ENCODE data around the gene SKOR1. TPM values are rescaled to one million over a fixed set of nuclear protein-coding genes. Genes with fewer than 3 reads are reported as not detected.

Gene SKOR1
- total RNA-seq, 3 donors from 2014 or later (not counting 1 experiment from before 2014, with no cell fraction given) = 2.0 to 2.9 (median 2.1) TPM

DNA sequence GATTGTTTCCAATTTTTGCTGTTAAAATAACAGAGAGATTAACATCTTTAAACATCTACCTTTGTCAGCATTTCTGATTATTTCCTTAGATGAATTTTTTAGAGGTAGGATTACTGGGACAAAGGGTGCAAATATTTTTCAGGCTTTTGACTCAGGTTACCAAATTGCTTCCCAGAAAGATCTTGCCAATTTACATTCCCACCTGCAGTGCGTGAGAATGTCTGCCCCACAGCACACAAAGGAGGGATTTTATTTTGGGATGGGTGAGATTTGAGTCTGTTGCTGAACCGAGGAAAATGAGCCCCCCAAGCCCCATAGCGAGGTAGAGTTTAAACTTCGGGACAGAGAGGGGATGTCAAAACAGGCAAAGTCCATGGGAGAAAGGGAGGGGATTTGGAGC lies 40.5 kb downstream of the SKOR1 start:
- Mint-ChIP-seq H3K4me3 (no peak overlapping the region), H3K9me3 (no peaks in the 10 kb centered on the region), H3K4me1 (peaks cover 5 to 6% of the 10 kb centered on the region in 2 donors), H3K27ac (no peak overlapping the region), H3K36me3 (no peaks in the 10 kb centered on the region), H3K27me3 (ENCODE audit: low read depth in 2 of 2) (peaks cover 23 to 32% of the 10 kb centered on the region in 2 donors)
- H3K27me3 ChIP-seq (ENCODE audit: control insufficient read depth, insufficient read depth, low read length) = peaks cover 4% of the 10 kb centered on the region
- no peaks in the 10 kb centered on the region for H3K9me3 ChIP-seq (ENCODE audit: control insufficient read depth, insufficient read depth, low read length)
- WGBS (ENCODE audit: insufficient coverage) = 95% methylated on average over 4 of the region's 4 CpGs
- H3K27ac ChIP-seq (ENCODE audit: low read length) = no peak overlapping the region
- no peak for ATAC-seq
- intact Hi-C loops (cut with micrococcal nuclease) = no loop called here
- no peak overlapping the region for H3K4me3 ChIP-seq (ENCODE audit: low read length)
- TF ChIP-seq, protein P1, sequence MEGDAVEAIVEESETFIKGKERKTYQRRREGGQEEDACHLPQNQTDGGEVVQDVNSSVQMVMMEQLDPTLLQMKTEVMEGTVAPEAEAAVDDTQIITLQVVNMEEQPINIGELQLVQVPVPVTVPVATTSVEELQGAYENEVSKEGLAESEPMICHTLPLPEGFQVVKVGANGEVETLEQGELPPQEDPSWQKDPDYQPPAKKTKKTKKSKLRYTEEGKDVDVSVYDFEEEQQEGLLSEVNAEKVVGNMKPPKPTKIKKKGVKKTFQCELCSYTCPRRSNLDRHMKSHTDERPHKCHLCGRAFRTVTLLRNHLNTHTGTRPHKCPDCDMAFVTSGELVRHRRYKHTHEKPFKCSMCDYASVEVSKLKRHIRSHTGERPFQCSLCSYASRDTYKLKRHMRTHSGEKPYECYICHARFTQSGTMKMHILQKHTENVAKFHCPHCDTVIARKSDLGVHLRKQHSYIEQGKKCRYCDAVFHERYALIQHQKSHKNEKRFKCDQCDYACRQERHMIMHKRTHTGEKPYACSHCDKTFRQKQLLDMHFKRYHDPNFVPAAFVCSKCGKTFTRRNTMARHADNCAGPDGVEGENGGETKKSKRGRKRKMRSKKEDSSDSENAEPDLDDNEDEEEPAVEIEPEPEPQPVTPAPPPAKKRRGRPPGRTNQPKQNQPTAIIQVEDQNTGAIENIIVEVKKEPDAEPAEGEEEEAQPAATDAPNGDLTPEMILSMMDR (IDR thresholded peaks at IDR 0.05) = no peak
- no peak for DNase-seq
- no peaks in the 10 kb centered on the region for H3K36me3 ChIP-seq (ENCODE audit: control insufficient read depth, insufficient read depth, low read length)
- H3K4me1 ChIP-seq (ENCODE audit: control insufficient read depth, insufficient read depth, low read length) = peaks cover 13% of the 10 kb centered on the region

DNA sequence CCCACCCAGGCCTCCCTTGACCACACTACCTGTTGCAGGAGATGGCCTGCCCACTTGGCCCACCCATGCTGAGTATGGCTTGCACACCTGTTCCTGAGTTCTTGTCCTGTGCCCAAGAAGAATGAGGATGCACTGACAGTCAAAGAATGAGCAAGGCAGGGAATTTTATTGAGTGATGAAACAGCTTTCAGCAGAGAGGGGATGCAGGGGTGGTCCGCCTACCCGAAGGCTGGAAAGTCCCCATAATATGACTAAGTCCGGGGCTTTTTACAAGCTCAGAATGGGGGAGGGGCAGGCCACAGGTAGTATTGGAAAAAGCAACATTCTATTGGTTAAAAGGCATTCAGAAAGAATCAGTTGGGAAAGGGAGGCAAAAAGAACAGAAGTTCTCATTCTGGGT lies 44.4 kb downstream of the SKOR1 start:
- TF ChIP-seq, protein P1 (IDR thresholded peaks at IDR 0.05) = no peak
- DNase-seq (no peak), ATAC-seq (no peak)
- intact Hi-C loops (cut with micrococcal nuclease) = no loop called here
- no peak overlapping the region for H3K4me3 ChIP-seq (ENCODE audit: low read length)
- H3K27ac ChIP-seq (ENCODE audit: low read length) = no peak overlapping the region
- no peaks in the 10 kb centered on the region for H3K4me1 ChIP-seq (ENCODE audit: control insufficient read depth, insufficient read depth, low read length)
- peaks cover 4% of the 10 kb centered on the region for H3K27me3 ChIP-seq (ENCODE audit: control insufficient read depth, insufficient read depth, low read length)
- Mint-ChIP-seq H3K27me3 (ENCODE audit: low read depth in 2 of 2) (peaks cover 14 to 39% of the 10 kb centered on the region in 2 donors), H3K9me3 (peaks cover 0 to 3% of the 10 kb centered on the region in 2 donors), H3K36me3 (peaks cover 7% of the 10 kb centered on the region), H3K4me1 (no peaks in the 10 kb centered on the region), H3K27ac (no peak overlapping the region), H3K4me3 (no peak overlapping the region)
- peaks cover 4% of the 10 kb centered on the region for H3K9me3 ChIP-seq (ENCODE audit: control insufficient read depth, insufficient read depth, low read length)
- WGBS (ENCODE audit: insufficient coverage) = 73% methylated on average over 3 of the region's 3 CpGs
- no peaks in the 10 kb centered on the region for H3K36me3 ChIP-seq (ENCODE audit: control insufficient read depth, insufficient read depth, low read length)

DNA sequence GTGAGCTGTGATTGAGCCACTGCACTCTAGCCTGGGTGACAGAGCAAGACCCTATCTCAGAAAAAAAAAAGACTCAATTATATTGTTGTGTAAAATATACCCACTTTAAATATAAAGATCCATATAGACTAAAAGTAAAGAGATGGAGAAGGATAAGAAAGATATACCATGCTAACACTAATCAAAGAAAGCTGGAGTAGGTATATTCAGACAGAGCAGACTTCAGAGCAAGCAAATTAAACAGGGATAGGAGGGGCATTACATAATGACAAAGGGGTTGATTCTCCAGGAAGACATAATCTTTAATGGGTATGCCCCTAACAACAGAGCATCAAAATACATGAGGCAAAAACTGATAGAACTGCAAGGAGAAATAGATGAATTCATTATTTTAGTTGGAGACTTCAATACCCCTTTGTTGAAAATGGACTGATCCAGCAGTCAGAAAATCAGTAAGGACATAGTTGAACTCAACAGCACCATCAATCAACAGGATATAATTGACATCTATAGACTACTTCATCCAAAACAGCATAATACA lies 45.6 kb downstream of the SKOR1 start:
- H3K27me3 ChIP-seq (ENCODE audit: control insufficient read depth, insufficient read depth, low read length) = peaks cover 4% of the 10 kb centered on the region
- no peak overlapping the region for H3K27ac ChIP-seq (ENCODE audit: low read length)
- H3K4me1 ChIP-seq (ENCODE audit: control insufficient read depth, insufficient read depth, low read length) = no peaks in the 10 kb centered on the region
- intact Hi-C loops (cut with micrococcal nuclease) = no loop called here
- ATAC-seq (no peak), DNase-seq (no peak)
- no peak overlapping the region for H3K27ac Mint-ChIP-seq
- H3K27me3 Mint-ChIP-seq (ENCODE audit: low read depth in 2 of 2) = peaks cover 11 to 37% of the 10 kb centered on the region in 2 donors
- no peaks in the 10 kb centered on the region for H3K4me1 Mint-ChIP-seq
- H3K36me3 ChIP-seq (ENCODE audit: control insufficient read depth, insufficient read depth, low read length) = no peaks in the 10 kb centered on the region
- peaks cover 4% of the 10 kb centered on the region for H3K9me3 ChIP-seq (ENCODE audit: control insufficient read depth, insufficient read depth, low read length)
- peaks cover 7% of the 10 kb centered on the region for H3K36me3 Mint-ChIP-seq
- TF ChIP-seq, protein P1 (IDR thresholded peaks at IDR 0.05) = no peak
- peaks cover 0 to 3% of the 10 kb centered on the region in 2 donors for H3K9me3 Mint-ChIP-seq
- H3K4me3 Mint-ChIP-seq = no peak overlapping the region
- H3K4me3 ChIP-seq (ENCODE audit: low read length) = no peak overlapping the region

DNA sequence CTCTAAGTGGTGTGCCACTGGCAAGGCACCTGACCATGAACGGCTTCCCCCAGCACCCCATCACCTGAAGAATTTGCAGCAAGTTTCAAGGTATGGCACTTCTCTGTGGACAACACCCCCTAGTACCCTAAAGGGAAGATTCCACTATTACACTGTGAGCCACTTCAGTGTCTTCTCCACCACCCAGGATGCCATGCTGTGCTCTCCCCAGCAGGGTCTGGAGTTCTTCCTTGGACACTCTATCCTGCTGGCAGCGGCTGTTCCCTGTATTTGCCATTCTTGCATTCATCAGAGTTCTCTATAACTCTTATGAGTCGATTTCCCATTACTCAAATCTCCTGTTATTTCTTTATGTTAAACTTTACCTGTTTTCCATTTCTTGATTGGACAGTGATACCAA lies 48.5 kb downstream of the SKOR1 start:
- H3K36me3 ChIP-seq (ENCODE audit: control insufficient read depth, insufficient read depth, low read length) = no peaks in the 10 kb centered on the region
- Mint-ChIP-seq H3K4me1 (no peaks in the 10 kb centered on the region), H3K4me3 (no peak overlapping the region), H3K27ac (no peak overlapping the region), H3K9me3 (peaks cover 0 to 3% of the 10 kb centered on the region in 2 donors), H3K36me3 (peaks cover 7% of the 10 kb centered on the region), H3K27me3 (ENCODE audit: low read depth in 2 of 2) (peaks cover 8 to 33% of the 10 kb centered on the region in 2 donors)
- H3K4me3 ChIP-seq (ENCODE audit: low read length) = no peak overlapping the region
- WGBS (ENCODE audit: insufficient coverage) = 94% methylated on average over 3 of the region's 3 CpGs
- no peak overlapping the region for H3K27ac ChIP-seq (ENCODE audit: low read length)
- peaks cover 4% of the 10 kb centered on the region for H3K9me3 ChIP-seq (ENCODE audit: control insufficient read depth, insufficient read depth, low read length)
- TF ChIP-seq, protein P1 (IDR thresholded peaks at IDR 0.05) = no peak
- ATAC-seq = no peak
- H3K27me3 ChIP-seq (ENCODE audit: control insufficient read depth, insufficient read depth, low read length) = peaks cover 4% of the 10 kb centered on the region
- no peaks in the 10 kb centered on the region for H3K4me1 ChIP-seq (ENCODE audit: control insufficient read depth, insufficient read depth, low read length)
- intact Hi-C loops (cut with micrococcal nuclease) = no loop called here
- DNase-seq = no peak
